ENCODE data around the gene PKP2. TPM values are rescaled to one million over a fixed set of nuclear protein-coding genes. Genes with fewer than 3 reads are reported as not detected.

Gene PKP2
- 24.0 TPM for total RNA-seq

GRCh38 chr12:32896432-32897280, at the start of gene PKP2:
Gene PKP2, minus strand, starts transcription at chr12:32896777. Its CDS starts 46 bp downstream, at chr12:32896731.

GRCh38 chr12:32755654-32756475, 140.7 kb downstream of the PKP2 start, which contains the start of gene YARS2:
Gene YARS2, minus strand, starts transcription at chr12:32755897. Its CDS starts 23 bp downstream, at chr12:32755874.

Other genes starting within 250 kb of the PKP2 start
- 138 TPM for gene DNM1L, start 217.5 kb downstream of the PKP2 start, total RNA-seq
- gene YARS2, start 140.9 kb downstream of the PKP2 start, total RNA-seq: 34.5 TPM